A549 (cell line): ENCODE measurements around the gene ITPKB. TPM values are rescaled to one million over a fixed set of nuclear protein-coding genes. Genes with fewer than 3 reads are reported as not detected.

ENCODE experiments used
- ATAC-seq, 2 experiments: fragments of 200-7000 bp in 1 of 2; fragments of >200 bp in 1 of 2; cut with Nextera tagmentation in 1 of 2; cut with Tn5 transposase in 1 of 2; 3 replicates each; pipeline versions ENCODE4 v1.8.0 to v1.9.1; 2018 to 2020; ENCODE audit warnings: mild to moderate bottlenecking in 1 of 2, moderate library complexity in 1 of 2
- CTCF ChIA-PET: fragments of 300-600 bp; sonication (Branson Sonifier 250); formaldehyde crosslinking; extraction: SDS; loops from one replicate; lab custom pipeline; 2021; ENCODE audit warnings: antibody characterized with exemption, inconsistent platforms; lab: Yijun Ruan, JAX
- POLR2A ChIA-PET: fragments of 350-600 bp; formaldehyde crosslinking; extraction: SDS; loops from one replicate; lab custom pipeline; 2021; ENCODE audit warnings: antibody characterized with exemption, inconsistent platforms; lab: Yijun Ruan, JAX
- DNase-seq, 2 experiments: peaks; one replicate each; pipeline versions ENCODE4 v3.0.0 to v3.0.0-alpha.2; 2011 to 2016; ENCODE audit warnings: low read depth in 1 of 2, low spot score in 1 of 2
- FAIRE-seq: peaks from 2 replicates; lab custom pipeline; 2011; peaks lifted over from hg19 to GRCh38; lab: Jason Lieb, UNC
- H3K27ac ChIP-seq, 2 experiments: fragments of >200 bp; sonication (Bioruptor Twin); formaldehyde crosslinking; 3 replicates each; pipeline ENCODE4 v1.5.1; 2016 to 2017
- H3K4me1 ChIP-seq: fragments of >200 bp; sonication (Bioruptor Twin); formaldehyde crosslinking; 3 replicates; pipeline ENCODE4 v1.6.1; 2016
- H3K4me2 ChIP-seq: fragments of >200 bp; sonication (Bioruptor Twin); formaldehyde crosslinking; 3 replicates; pipeline ENCODE4 v1.6.1; 2016
- H3K4me3 ChIP-seq: fragments of >200 bp; sonication (Bioruptor Twin); formaldehyde crosslinking; 3 replicates; pipeline ENCODE4 v1.5.1; 2016
- H3K9me3 ChIP-seq: fragments of >200 bp; sonication (Bioruptor Twin); formaldehyde crosslinking; 3 replicates; pipeline ENCODE4 v1.6.1; 2016
- ATOH8 ChIP-seq: fragments of 250-450 bp; sonication (Bioruptor Pico); IDR thresholded peaks from 2 replicates; pipeline ENCODE4 v1.5.0; 2020; ENCODE audit warnings: low read depth, mild to moderate bottlenecking, moderate library complexity
- BHLHE40 ChIP-seq: IDR thresholded peaks from 2 replicates; pipeline ENCODE4 v1.6.1; 2012; ENCODE audit warnings: low read depth, low read length, inconsistent platforms
- CBX2 ChIP-seq: fragments of 200-600 bp; sonication (generic); IDR thresholded peaks from 2 replicates; pipeline ENCODE4 v1.6.1; 2016; ENCODE audit warnings: low read depth, mild to moderate bottlenecking, borderline replicate concordance
- CBX8 ChIP-seq: fragments of 200-600 bp; sonication (generic); IDR thresholded peaks from 2 replicates; pipeline ENCODE4 v1.6.1; 2016
- CHD2 ChIP-seq: fragments of 150-350 bp; IDR thresholded peaks from 2 replicates; pipeline ENCODE4 v1.6.1; 2014; ENCODE audit warnings: low read length; ENCODE audit not compliant: partially characterized antibody
- CHD4 ChIP-seq: fragments of 200-600 bp; sonication (generic); IDR thresholded peaks from 2 replicates; pipeline ENCODE4 v1.6.1; 2016; ENCODE audit warnings: antibody characterized with exemption, mild to moderate bottlenecking, borderline replicate concordance
- CTCF ChIP-seq: fragments of >200 bp; sonication (Bioruptor Twin); formaldehyde crosslinking; IDR thresholded peaks from 3 replicates; pipeline ENCODE4 v1.5.1; 2016
- ELK1 ChIP-seq: fragments of 150-350 bp; IDR thresholded peaks from 2 replicates; pipeline ENCODE4 v1.6.1; 2014; ENCODE audit warnings: low read depth, mild to moderate bottlenecking, low read length
- FOSB ChIP-seq: fragments of 250-450 bp; sonication (Bioruptor Pico); IDR thresholded peaks from 2 replicates; pipeline ENCODE4 v1.5.0; 2020; ENCODE audit warnings: mild to moderate bottlenecking, moderate library complexity
- JUNB ChIP-seq: fragments of >200 bp; sonication (Bioruptor Twin); formaldehyde crosslinking; IDR thresholded peaks from 2 replicates; pipeline ENCODE4 v1.6.1; 2016
- KDM5A ChIP-seq: fragments of 200-600 bp; sonication (generic); IDR thresholded peaks from 2 replicates; pipeline ENCODE4 v1.6.1; 2016; ENCODE audit warnings: antibody characterized with exemption, mild to moderate bottlenecking
- MAFK ChIP-seq: fragments of 450-650 bp; IDR thresholded peaks from 2 replicates; pipeline ENCODE4 v1.6.1; 2014; ENCODE audit not compliant: partially characterized antibody
- MYC ChIP-seq: IDR thresholded peaks from 2 replicates; pipeline ENCODE4 v1.6.1; 2012; ENCODE audit warnings: mild to moderate bottlenecking, inconsistent platforms, low read length, improper control_type of control experiment, borderline replicate concordance
- NR3C1 ChIP-seq: fragments of >200 bp; sonication (Bioruptor Twin); formaldehyde crosslinking; IDR thresholded peaks from 3 replicates; pipeline ENCODE4 v1.6.1; 2017
- POLR2AphosphoS2 ChIP-seq: conservative IDR thresholded peaks from 2 replicates; pipeline ENCODE4 v1.6.1; 2012; ENCODE audit warnings: low read length, improper control_type of control experiment, inconsistent platforms
- RAD21 ChIP-seq, 2 experiments: fragments of >200 bp in 1 of 2; sonication (Bioruptor Twin) in 1 of 2; formaldehyde crosslinking in 1 of 2; IDR thresholded peaks in 1 of 2; conservative IDR thresholded peaks in 1 of 2; 2 replicates in 1 of 2; 3 replicates in 1 of 2; pipeline ENCODE4 v1.6.1; 2012 to 2018; ENCODE audit warnings: inconsistent platforms in 1 of 2
- REST ChIP-seq: fragments of 200-600 bp; sonication (generic); IDR thresholded peaks from 2 replicates; pipeline ENCODE4 v1.6.1; 2016; ENCODE audit warnings: antibody characterized with exemption, mild to moderate bottlenecking, moderate library complexity
- RNF2 ChIP-seq: fragments of 200-600 bp; sonication (generic); IDR thresholded peaks from 2 replicates; pipeline ENCODE4 v1.6.1; 2016; ENCODE audit warnings: low read depth, mild to moderate bottlenecking, antibody characterized with exemption, moderate library complexity, borderline replicate concordance
- SMC3 ChIP-seq: fragments of >200 bp; sonication (Bioruptor Twin); formaldehyde crosslinking; IDR thresholded peaks from 3 replicates; pipeline ENCODE4 v1.6.1; 2018; ENCODE audit warnings: inconsistent platforms
- TFCP2L1 ChIP-seq: fragments of 250-450 bp; sonication (Bioruptor Pico); IDR thresholded peaks from 2 replicates; pipeline ENCODE4 v1.5.0; 2021; ENCODE audit warnings: mild to moderate bottlenecking
- TP53 ChIP-seq: fragments of 250-450 bp; sonication (Bioruptor Pico); IDR thresholded peaks from 2 replicates; pipeline ENCODE4 v1.5.0; 2021; ENCODE audit warnings: mild to moderate bottlenecking, moderate library complexity
- ZFP36 ChIP-seq: fragments of 450-650 bp; IDR thresholded peaks from 2 replicates; pipeline ENCODE4 v1.6.1; 2014; ENCODE audit warnings: borderline replicate concordance; ENCODE audit not compliant: partially characterized antibody
- WGBS: methylation state at CpG from one replicate; pipeline ENCODE4 v1.1.6; 2017; ENCODE audit errors: missing lambda C conversion rate; 5-methylcytosine and 5-hydroxymethylcytosine counted together
- polyA plus RNA-seq, 4 experiments: library from polyadenylated mRNA; depleted of rRNA in 3 of 4; stranded (reverse); fragments of >200 nt; fragmentation: RNase III in 1 of 4; extraction: RNeasy Plus Mini Kit Qiagen cat#74134 plus additional on column Dnase treatment in 1 of 4; gene quantifications; 2 replicates in 3 of 4; 3 replicates in 1 of 4; pipeline ENCODE4 v1.2.3, GENCODE V29; 2011 to 2017

Gene ITPKB
- polyA plus RNA-seq, 2 of the 4 experiments (the other 2 are of a cell fraction), result 1.7 to 2.8 TPM

GRCh38 chr1:226781937-226782609, 43.0 kb upstream of the ITPKB start:
- CTCF ChIA-PET, result no interaction called here
- H3K9me3 ChIP-seq, result no peaks in the 10 kb centered on the region
- no peak for DNase-seq
- no peak overlapping the region for H3K27ac ChIP-seq
- no peak overlapping the region for H3K4me3 ChIP-seq
- WGBS, result 64% methylated on average over 7 of the region's 7 CpGs
- FAIRE-seq, result no peak
- ATAC-seq, result no peak
- POLR2A ChIA-PET, result no interaction called here
- no peak for TF ChIP-seq NR3C1
- TF ChIP-seq CHD2, result no peak
- no peak for TF ChIP-seq REST
- no peak for TF ChIP-seq CBX2
- no peak for TF ChIP-seq FOSB (CRISPR knock-in tag)
- no peak for TF ChIP-seq BHLHE40
- no peaks in the 10 kb centered on the region for H3K4me1 ChIP-seq
- no peak overlapping the region for H3K4me2 ChIP-seq

GRCh38 chr1:226779561-226779960, 40.5 kb upstream of the ITPKB start:
- TF ChIP-seq MYC (no peak), NR3C1 (no peak), TFCP2L1 (no peak), FOSB (CRISPR knock-in tag) (no peak), ELK1 (no peak)
- DNase-seq (no peak), ATAC-seq (no peak), FAIRE-seq (no peak)
- Histone ChIP-seq H3K4me1 (no peaks in the 10 kb centered on the region), H3K27ac (no peak overlapping the region), H3K4me2 (no peak overlapping the region), H3K4me3 (no peak overlapping the region), H3K9me3 (no peaks in the 10 kb centered on the region)
- ChIA-PET CTCF (interaction anchor here (0.9 to 1.5 kb wide), 3 partner anchors 14 to 49 kb away, joined by 3 to 4 read pairs (median 3); no protein-coding TSS in a partner anchor), POLR2A (no interaction called here)
- 77% methylated on average over 10 of the region's 10 CpGs for WGBS

- H3K9me3 ChIP-seq, result no peaks in the 10 kb centered on the region
- 58% methylated on average over 5 of the region's 5 CpGs for WGBS
- TF ChIP-seq CHD4, result no peak
- no peak for TF ChIP-seq CHD2
- no peak for TF ChIP-seq KDM5A
- TF ChIP-seq JUNB, result no peak
- no peak for TF ChIP-seq RAD21 (conservative IDR thresholded peaks at IDR 0.05 in 1 of 2, IDR thresholded peaks at IDR 0.05 in 1 of 2)
- TF ChIP-seq, all 56 proteins: peak for 0
- Histone ChIP-seq H3K27ac (no peak overlapping the region), H3K4me2 (no peak overlapping the region), H3K4me3 (no peak overlapping the region), H3K4me1 (no peaks in the 10 kb centered on the region)
- ATAC-seq (no peak; a peak in 1 of 6 replicates), DNase-seq (no peak), FAIRE-seq (no peak)
- ChIA-PET POLR2A (no interaction called here), CTCF (interaction anchor here (1.3 kb wide), 1 partner anchor 50 kb away, joined by 4 read pairs; no protein-coding TSS in a partner anchor)
Observed at GRCh38 chr1:226778657-226779058, 39.6 kb upstream of the ITPKB start.

- ChIA-PET POLR2A (no interaction called here), CTCF (no interaction called here)
- ATAC-seq (no peak), FAIRE-seq (no peak), DNase-seq (no peak)
- H3K9me3 ChIP-seq, result no peaks in the 10 kb centered on the region
- no peak overlapping the region for H3K27ac ChIP-seq
- H3K4me2 ChIP-seq, result no peak overlapping the region
- no peaks in the 10 kb centered on the region for H3K4me1 ChIP-seq
- H3K4me3 ChIP-seq, result no peak overlapping the region
- WGBS, result 88% methylated on average over 1 of the region's 1 CpG
- no peak for TF ChIP-seq CBX8
- no peak for TF ChIP-seq RNF2
- no peak for TF ChIP-seq ZFP36
- TF ChIP-seq MAFK, result no peak
- TF ChIP-seq SMC3, result no peak
- TF ChIP-seq ATOH8 (CRISPR knock-in tag), result no peak
- no peak for TF ChIP-seq POLR2AphosphoS2
- no peak for TF ChIP-seq CTCF
- TF ChIP-seq TP53 (CRISPR knock-in tag), result no peak
Observed at GRCh38 chr1:226776975-226777374, 37.9 kb upstream of the ITPKB start.
